HL-60 (cell line): ENCODE measurements around the gene LAMC3.
"Not testable (repeated sequence)": the region's sequence is repeated elsewhere in the genome, so short reads cannot be mapped to it uniquely, and the experiment has no call there.

ENCODE experiments used
- DNase-seq, 2 experiments: peaks; one replicate each; pipeline ENCODE4 v3.0.0-alpha.2; 2010 to 2020; ENCODE audit warnings: low read depth in 1 of 2, low spot score in 1 of 2
- H3K27ac ChIP-seq: fragments of 250-450 bp; sonication (Bioruptor Pico); replicated peaks from 2 replicates; pipeline ENCODE4 v1.5.1; 2020; ENCODE audit warnings: mild to moderate bottlenecking, moderate library complexity
- H3K27me3 ChIP-seq: fragments of 250-450 bp; sonication (Bioruptor Pico); 2 replicates; pipeline ENCODE4 v1.5.1; 2021; ENCODE audit warnings: mild to moderate bottlenecking, moderate library complexity; ENCODE audit not compliant: insufficient read depth, poor library complexity, severe bottlenecking
- H3K4me3 ChIP-seq: replicated peaks from 2 replicates; pipeline ENCODE4 v1.5.1; 2011; ENCODE audit warnings: mild to moderate bottlenecking, control low read depth, low read length; ENCODE audit not compliant: insufficient read depth
- CTCF ChIP-seq: IDR thresholded peaks from one replicate; pipeline ENCODE4 v1.5.1; 2011; ENCODE audit warnings: low read length, control low read depth, inconsistent platforms; ENCODE audit not compliant: insufficient read depth
- GABPA ChIP-seq: IDR thresholded peaks from 2 replicates; pipeline ENCODE4 v1.6.1; 2012; ENCODE audit warnings: low read depth
- POLR2AphosphoS5 ChIP-seq: IDR thresholded peaks from 2 replicates; pipeline ENCODE4 v1.6.1; 2012; ENCODE audit warnings: low read depth
- REST ChIP-seq: IDR thresholded peaks from 2 replicates; pipeline ENCODE4 v1.6.1; 2012; ENCODE audit warnings: low read depth; ENCODE audit not compliant: insufficient replicate concordance
- SPI1 ChIP-seq: IDR thresholded peaks from 2 replicates; pipeline ENCODE4 v1.6.1; 2012; ENCODE audit warnings: low read depth, mild to moderate bottlenecking, borderline replicate concordance

Gene LAMC3

GRCh38 chr9:131033269-131034224, 24.6 kb downstream of the LAMC3 start:
- TF ChIP-seq REST (no peak), GABPA (no peak), CTCF (no peak), POLR2AphosphoS5 (no peak), SPI1 (no peak)
- Histone ChIP-seq H3K27me3 (peaks cover 5% of the 10 kb centered on the region), H3K27ac (no peak overlapping the region), H3K4me3 (no peak overlapping the region)
- no peak for DNase-seq

GRCh38 chr9:131034268-131034667, 25.3 kb downstream of the LAMC3 start:
- peaks cover 5% of the 10 kb centered on the region for H3K27me3 ChIP-seq
- no peak overlapping the region for H3K4me3 ChIP-seq
- DNase-seq = no peak
- no peak for TF ChIP-seq GABPA
- TF ChIP-seq CTCF = no peak
- TF ChIP-seq REST = no peak
- no peak for TF ChIP-seq POLR2AphosphoS5
- no peak for TF ChIP-seq SPI1
- no peak overlapping the region for H3K27ac ChIP-seq

DNA sequence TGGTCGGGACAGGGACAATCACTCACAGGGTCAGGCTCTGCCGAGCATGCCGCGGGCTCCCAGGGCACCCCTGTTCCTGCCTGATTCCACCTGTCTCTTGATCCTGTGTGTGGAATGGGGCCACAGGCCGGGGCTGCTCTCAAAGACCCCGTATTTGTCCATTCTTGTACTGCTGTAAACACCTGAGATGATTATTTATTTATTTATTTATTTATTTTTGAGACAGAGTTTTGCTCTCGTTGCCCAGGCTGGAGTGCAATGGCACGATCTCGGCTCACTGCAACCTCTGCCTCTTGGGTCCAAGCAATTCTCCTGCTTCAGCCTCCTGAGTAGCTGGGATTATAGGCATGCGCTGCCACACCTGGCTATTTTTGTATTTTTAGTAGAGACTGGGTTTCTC, 25.8 kb downstream of the LAMC3 start:
- not testable (repeated sequence) for H3K27ac ChIP-seq, DNase-seq, H3K4me3 ChIP-seq, H3K27me3 ChIP-seq

DNA sequence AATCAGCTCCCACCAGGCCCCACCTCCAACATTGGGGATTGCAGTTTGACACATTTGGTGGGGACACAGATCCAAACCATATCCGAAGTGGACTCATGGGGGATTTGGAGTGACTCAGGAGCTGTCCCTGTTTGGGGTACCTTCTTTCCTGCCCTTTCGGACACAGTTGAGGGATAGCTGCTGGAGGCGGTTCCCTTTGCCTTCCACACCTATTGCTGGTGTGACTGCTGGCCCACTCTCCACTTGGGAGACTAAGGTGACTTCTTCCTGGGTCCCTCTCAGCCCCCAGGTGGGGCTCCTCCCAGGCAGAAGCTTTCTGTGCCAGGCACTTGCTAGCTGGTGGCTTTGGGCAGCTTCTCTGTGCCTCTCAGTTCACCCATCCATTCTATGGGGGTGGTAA, 26.6 kb downstream of the LAMC3 start:
- Histone ChIP-seq H3K27ac (no peak overlapping the region), H3K4me3 (no peak overlapping the region), H3K27me3 (peaks cover 5% of the 10 kb centered on the region)
- TF ChIP-seq GABPA (no peak), CTCF (no peak), REST (no peak), POLR2AphosphoS5 (no peak), SPI1 (no peak)
- DNase-seq = no peak
